ENCODE results near the gene CACNA1D.

DNA sequence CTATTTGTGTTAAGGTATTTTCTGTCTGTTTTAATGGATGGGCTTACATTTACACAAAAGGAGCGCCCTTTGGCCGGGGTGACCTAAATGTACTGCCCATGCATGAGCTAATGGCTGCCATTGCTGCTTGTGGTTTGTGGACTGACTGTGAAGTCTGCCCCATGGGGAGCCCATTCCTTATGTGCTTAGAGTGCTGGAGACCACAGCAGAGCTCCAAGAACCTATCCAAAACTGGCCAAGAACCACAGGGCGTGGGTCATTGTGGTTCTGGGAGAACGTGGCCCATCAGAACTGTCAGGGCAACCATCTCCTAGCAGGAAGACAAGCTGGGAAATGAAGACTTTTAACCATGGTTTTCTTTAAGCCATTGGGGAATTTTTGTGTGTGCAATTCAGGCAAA lies 246.5 kb downstream of the CACNA1D start:
- TF ChIP-seq CTCF (IDR thresholded peaks at IDR 0.05) (no peak), POLR2A (IDR thresholded peaks at IDR 0.05) (no peak)
